ENCODE results near the gene EEIG2. TPM values are rescaled to one million over a fixed set of nuclear protein-coding genes. Genes with fewer than 3 reads are reported as not detected.
A peak's percentile ranks its signal among the peaks of the same experiment; 100 is the strongest.

Gene EEIG2
- total RNA-seq, 2 experiments from 2014 or later = 5.0 to 7.6 TPM

DNA sequence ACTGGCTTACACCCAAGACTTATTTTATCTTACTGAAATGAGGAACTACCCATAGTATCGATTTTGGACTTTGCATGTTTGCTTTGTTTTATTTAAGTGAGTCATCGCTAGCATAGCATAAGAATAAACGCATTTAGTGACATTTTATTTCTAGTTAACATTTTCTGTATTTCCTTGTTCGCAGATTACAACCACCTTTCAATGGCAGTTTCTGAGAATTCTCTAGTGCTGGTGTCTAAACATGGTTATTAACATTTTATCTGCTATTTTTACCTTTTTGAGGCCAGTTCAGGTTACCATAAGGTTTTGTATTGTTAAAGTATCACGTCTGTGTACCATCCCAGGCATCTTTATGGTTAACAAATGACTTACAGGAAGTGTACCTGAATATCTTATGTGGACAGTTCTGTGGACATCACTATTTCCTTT lies 24.5 kb downstream of the EEIG2 start:
- H3K4me3 Mint-ChIP-seq = no peak overlapping the region
- H3K4me1 Mint-ChIP-seq = peaks cover 43% of the 10 kb centered on the region
- no peak overlapping the region for H3K27ac Mint-ChIP-seq
- no peak for DNase-seq
- peaks cover 1% of the 10 kb centered on the region for H3K36me3 Mint-ChIP-seq (ENCODE audit: low read depth)
- no peak for ATAC-seq
- intact Hi-C loops (cut with DNase I, micrococcal nuclease) = no loop called here
- no peaks in the 10 kb centered on the region for H3K27me3 Mint-ChIP-seq
- peaks cover 12% of the 10 kb centered on the region for H3K9me3 Mint-ChIP-seq (ENCODE audit: low read depth)
- POLR2A ChIA-PET = no interaction called here
- CTCF ChIA-PET = interaction anchor here (1.4 to 1.5 kb wide), 3 partner anchors 9 to 22 kb away, joined by 3 to 8 read pairs (median 4); no protein-coding TSS in a partner anchor

DNA sequence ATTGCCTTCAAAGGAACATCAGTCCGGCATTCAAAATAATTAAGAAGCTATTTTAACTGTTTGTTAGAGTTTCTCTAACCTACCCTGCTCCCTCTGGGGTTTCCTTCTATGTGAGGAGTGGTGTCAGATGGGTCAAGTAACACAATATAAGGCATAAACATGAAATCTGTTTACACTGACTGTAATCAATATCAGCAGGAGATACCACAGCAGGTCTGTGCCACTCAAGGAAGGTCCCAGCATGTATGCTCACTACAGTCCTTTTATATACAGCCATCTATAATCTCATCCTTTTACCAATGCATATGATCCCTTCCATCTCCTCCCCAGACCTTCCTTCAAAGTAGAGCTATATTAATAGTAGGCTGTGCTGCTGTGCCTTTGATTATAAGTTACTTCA lies 25.4 kb downstream of the EEIG2 start:
- Mint-ChIP-seq H3K9me3 (ENCODE audit: low read depth) (peaks cover 8% of the 10 kb centered on the region), H3K4me1 (peaks cover 51% of the 10 kb centered on the region), H3K36me3 (ENCODE audit: low read depth) (no peaks in the 10 kb centered on the region), H3K4me3 (no peak overlapping the region), H3K27ac (no peak overlapping the region), H3K27me3 (no peaks in the 10 kb centered on the region)
- ChIA-PET POLR2A (no interaction called here), CTCF (interaction anchor here (0.6 to 1.5 kb wide), 5 partner anchors 10 to 73 kb away, joined by 3 to 8 read pairs (median 3); partner anchors contain the start of gene EEIG2)
- no peak for DNase-seq
- ATAC-seq = no peak
- intact Hi-C loops (cut with DNase I, micrococcal nuclease) = no loop called here

- peaks cover 66% of the 10 kb centered on the region for H3K4me1 Mint-ChIP-seq
- ChIA-PET POLR2A (no interaction called here), CTCF (interaction anchor here (0.7 to 1.0 kb wide), 2 partner anchors 9 to 14 kb away, joined by 3 to 4 read pairs; no protein-coding TSS in a partner anchor)
- no peak overlapping the region for H3K4me3 Mint-ChIP-seq
- H3K27ac Mint-ChIP-seq = no peak overlapping the region
- no peak for ATAC-seq
- no peaks in the 10 kb centered on the region for H3K36me3 Mint-ChIP-seq (ENCODE audit: low read depth)
- DNase-seq = no peak
- no peaks in the 10 kb centered on the region for H3K27me3 Mint-ChIP-seq
- no peaks in the 10 kb centered on the region for H3K9me3 Mint-ChIP-seq (ENCODE audit: low read depth)
- intact Hi-C loops (cut with DNase I, micrococcal nuclease) = loop anchor here (2.0 to 5.0 kb wide), 4 partner anchors 20 to 157 kb away; partner anchors contain the start of genes EEIG2 (in 1 of the 2), PRPF38B (in 1 of the 2) and STXBP3 (in 1 of the 2)
Measured at GRCh38 chr1:108590441-108590840, 30.5 kb downstream of the EEIG2 start.

- intact Hi-C loops (cut with DNase I, micrococcal nuclease) = loop anchor here (1.0 to 5.0 kb wide), 6 partner anchors 20 to 156 kb away; partner anchors contain the start of genes EEIG2 (in 1 of the 2), PRPF38B (in 1 of the 2) and STXBP3 (in 1 of the 2)
- CTCF ChIA-PET = interaction anchor here (0.6 to 1.0 kb wide), 4 partner anchors 10 to 69 kb away, joined by 3 to 4 read pairs (median 4); partner anchors contain the start of gene EEIG2
- POLR2A ChIA-PET = no interaction called here
- DNase-seq (no peak), ATAC-seq (peak; percentile 79)
- Mint-ChIP-seq H3K27ac (no peak overlapping the region), H3K27me3 (no peaks in the 10 kb centered on the region), H3K36me3 (ENCODE audit: low read depth) (no peaks in the 10 kb centered on the region), H3K4me3 (no peak overlapping the region), H3K9me3 (ENCODE audit: low read depth) (no peaks in the 10 kb centered on the region), H3K4me1 (peaks cover 63% of the 10 kb centered on the region)
Measured at GRCh38 chr1:108590957-108591356, 31.1 kb downstream of the EEIG2 start.

DNA sequence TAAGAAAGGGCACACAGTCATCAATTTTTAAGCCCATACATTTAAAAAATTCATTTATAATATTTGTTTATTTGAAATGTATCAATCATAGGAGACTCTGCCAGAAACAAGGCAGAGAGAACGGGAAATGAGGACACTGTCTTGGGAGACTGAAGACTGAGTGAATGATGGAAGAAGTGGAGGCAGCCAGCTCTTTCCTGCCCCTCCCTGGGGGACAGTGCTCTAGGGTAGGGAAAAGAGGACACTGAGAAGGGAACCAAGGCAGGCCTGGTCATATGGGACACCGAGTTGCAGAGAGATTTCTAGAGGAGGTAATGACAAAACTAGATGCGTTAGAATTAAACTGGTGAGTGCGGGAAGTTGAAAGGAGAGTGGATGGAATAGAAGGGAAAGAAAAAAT lies 31.6 kb downstream of the EEIG2 start:
- H3K27ac Mint-ChIP-seq = peak overlapping the region; percentile 26
- no peak overlapping the region for H3K4me3 Mint-ChIP-seq
- H3K36me3 Mint-ChIP-seq (ENCODE audit: low read depth) = no peaks in the 10 kb centered on the region
- no peak for DNase-seq
- ChIA-PET CTCF (interaction anchor here (0.6 to 1.0 kb wide), 4 partner anchors 10 to 70 kb away, joined by 3 to 4 read pairs (median 4); partner anchors contain the start of gene EEIG2), POLR2A (no interaction called here)
- no peaks in the 10 kb centered on the region for H3K27me3 Mint-ChIP-seq
- no peaks in the 10 kb centered on the region for H3K9me3 Mint-ChIP-seq (ENCODE audit: low read depth)
- intact Hi-C loops (cut with DNase I, micrococcal nuclease) = loop anchor here (1.0 to 5.0 kb wide), 6 partner anchors 21 to 156 kb away; partner anchors contain the start of genes EEIG2 (in 1 of the 2), PRPF38B (in 1 of the 2) and STXBP3 (in 1 of the 2)
- ATAC-seq = no peak
- peaks cover 58% of the 10 kb centered on the region for H3K4me1 Mint-ChIP-seq

DNA sequence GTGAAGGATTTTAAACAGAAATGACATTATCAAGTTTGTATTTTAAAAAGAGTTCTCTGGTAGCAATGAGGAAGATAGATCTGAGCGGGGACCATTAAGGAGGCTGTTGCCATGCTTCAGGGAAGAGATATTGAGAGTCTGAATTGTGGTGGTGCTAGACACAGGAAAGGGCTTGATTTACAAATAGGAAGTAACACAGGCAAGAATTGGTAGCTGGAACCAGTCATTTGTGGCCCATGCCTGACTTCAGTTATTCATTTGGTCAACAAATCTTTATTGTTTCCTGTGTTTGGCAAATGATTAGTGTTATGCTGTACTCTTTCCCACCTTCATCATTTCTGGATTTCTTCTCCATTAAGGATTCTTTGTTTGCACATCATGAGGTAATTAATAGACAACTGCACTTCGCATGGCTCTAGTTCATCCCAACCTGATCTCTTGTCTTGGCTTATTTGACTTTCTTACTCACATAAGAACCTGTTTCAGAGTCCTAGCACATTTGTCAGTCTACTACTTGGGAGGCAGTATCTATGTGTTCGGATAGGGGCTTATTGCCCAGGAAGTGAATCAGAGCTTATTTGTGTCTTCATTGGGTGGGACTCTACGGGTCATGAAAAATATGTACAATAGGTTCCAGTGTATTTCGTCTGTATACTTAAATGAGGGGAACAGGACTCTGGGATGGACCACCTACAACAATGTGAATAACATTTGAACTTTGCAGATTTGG lies 32.3 kb downstream of the EEIG2 start:
- intact Hi-C loops (cut with DNase I, micrococcal nuclease) = loop anchor here in 1 of 2 experiments (2.0 to 5.0 kb wide), 3 partner anchors 51 to 155 kb away; partner anchors contain the start of genes PRPF38B and STXBP3
- Mint-ChIP-seq H3K27me3 (no peaks in the 10 kb centered on the region), H3K36me3 (ENCODE audit: low read depth) (no peaks in the 10 kb centered on the region), H3K27ac (peak overlapping the region; percentile 26), H3K4me1 (peaks cover 52% of the 10 kb centered on the region), H3K4me3 (no peak overlapping the region), H3K9me3 (ENCODE audit: low read depth) (no peaks in the 10 kb centered on the region)
- DNase-seq = peak; percentile 6
- ChIA-PET CTCF (interaction anchor here (0.8 to 1.6 kb wide), 2 partner anchors 31 to 863 kb away, joined by 3 to 5 read pairs; partner anchors contain the start of gene EEIG2), POLR2A (no interaction called here)
- ATAC-seq = peak; percentile 30

DNA sequence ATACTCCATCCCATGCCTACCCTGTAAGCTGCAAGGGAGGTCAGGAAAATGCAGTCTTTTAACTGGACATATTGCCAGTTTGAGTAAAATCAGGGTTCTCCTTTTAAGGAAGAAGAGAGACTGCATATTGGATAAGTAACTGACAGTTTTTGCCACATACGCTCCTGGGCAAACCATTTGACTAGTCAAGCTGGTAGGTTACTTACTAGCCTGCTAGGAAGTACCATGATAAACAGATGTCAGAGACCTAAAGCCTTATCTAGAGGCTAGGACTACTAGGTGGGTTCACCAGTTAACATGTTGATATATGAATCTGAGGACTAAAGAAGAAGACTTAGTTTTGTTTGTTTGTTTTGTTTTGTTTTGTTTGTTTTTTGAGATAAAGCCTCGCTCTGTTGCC lies 33.5 kb downstream of the EEIG2 start:
- POLR2A ChIA-PET = no interaction called here
- no peaks in the 10 kb centered on the region for H3K36me3 Mint-ChIP-seq (ENCODE audit: low read depth)
- H3K9me3 Mint-ChIP-seq (ENCODE audit: low read depth) = no peaks in the 10 kb centered on the region
- intact Hi-C loops (cut with DNase I, micrococcal nuclease) = loop anchor here in 1 of 2 experiments (2.0 to 5.0 kb wide), 3 partner anchors 49 to 154 kb away; partner anchors contain the start of genes PRPF38B and STXBP3
- H3K4me3 Mint-ChIP-seq = no peak overlapping the region
- DNase-seq = no peak
- no peak overlapping the region for H3K27ac Mint-ChIP-seq
- no peak for ATAC-seq
- H3K27me3 Mint-ChIP-seq = no peaks in the 10 kb centered on the region
- peaks cover 48% of the 10 kb centered on the region for H3K4me1 Mint-ChIP-seq
- CTCF ChIA-PET = interaction anchor here (0.7 to 1.6 kb wide), 4 partner anchors 10 to 864 kb away, joined by 3 to 5 read pairs (median 3); partner anchors contain the start of gene EEIG2

DNA sequence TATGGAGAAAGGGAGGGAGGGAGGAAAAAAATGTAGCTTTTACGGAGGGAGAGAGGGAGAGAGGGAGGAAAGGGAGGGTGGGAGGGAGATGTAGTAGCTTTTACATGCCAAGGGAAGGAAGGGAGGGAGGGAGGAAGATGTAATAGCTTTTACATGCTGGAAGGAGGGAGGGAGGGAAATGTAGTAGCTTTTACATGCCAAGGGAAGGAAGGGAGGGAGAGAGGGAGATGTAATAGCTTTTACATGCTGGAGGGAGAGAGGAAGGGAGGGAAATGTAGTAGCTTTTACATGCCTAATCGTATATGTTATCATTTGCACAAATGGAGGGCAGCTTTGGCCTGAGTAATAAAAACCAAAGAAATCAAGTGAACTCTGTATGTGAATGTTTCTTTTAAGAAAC lies 35.6 kb downstream of the EEIG2 start:
- Mint-ChIP-seq H3K27ac (no peak overlapping the region), H3K4me3 (no peak overlapping the region), H3K9me3 (ENCODE audit: low read depth) (no peaks in the 10 kb centered on the region), H3K4me1 (peaks cover 30% of the 10 kb centered on the region), H3K27me3 (no peaks in the 10 kb centered on the region), H3K36me3 (ENCODE audit: low read depth) (no peaks in the 10 kb centered on the region)
- intact Hi-C loops (cut with DNase I, micrococcal nuclease) = no loop called here
- POLR2A ChIA-PET = interaction anchor here (0.6 kb wide), 1 partner anchor 36 kb away, joined by 5 read pairs; no protein-coding TSS in a partner anchor
- CTCF ChIA-PET = interaction anchor here (0.6 to 1.2 kb wide), 3 partner anchors 15 to 33 kb away, joined by 3 to 5 read pairs (median 3); no protein-coding TSS in a partner anchor
- no peak for DNase-seq
- no peak for ATAC-seq

DNA sequence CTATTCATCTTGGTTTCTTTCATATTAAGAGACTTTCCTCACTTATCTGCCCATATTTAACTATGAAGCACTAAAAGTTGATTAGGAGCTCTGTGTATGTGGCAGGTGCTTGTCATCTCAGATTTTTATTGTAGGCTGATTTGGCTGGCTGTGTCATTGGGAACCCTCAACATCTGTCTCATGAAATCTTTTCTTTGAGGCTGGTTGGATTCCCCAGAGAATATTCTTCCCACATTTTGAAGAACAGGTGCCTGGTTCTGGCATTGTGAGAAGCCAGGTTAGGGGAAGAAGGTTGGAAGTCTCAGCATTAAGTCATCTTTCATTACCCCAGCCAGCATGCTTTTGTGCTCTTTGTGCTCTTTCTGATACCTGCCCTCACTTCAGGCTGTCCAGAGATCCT lies 37.1 kb downstream of the EEIG2 start:
- Mint-ChIP-seq H3K9me3 (ENCODE audit: low read depth) (no peaks in the 10 kb centered on the region), H3K27ac (no peak overlapping the region), H3K36me3 (ENCODE audit: low read depth) (no peaks in the 10 kb centered on the region), H3K4me3 (no peak overlapping the region), H3K27me3 (no peaks in the 10 kb centered on the region), H3K4me1 (peaks cover 20% of the 10 kb centered on the region)
- DNase-seq (no peak), ATAC-seq (no peak)
- ChIA-PET CTCF (no interaction called here), POLR2A (no interaction called here)
- intact Hi-C loops (cut with DNase I, micrococcal nuclease) = no loop called here

- no peaks in the 10 kb centered on the region for H3K27me3 Mint-ChIP-seq
- ChIA-PET CTCF (interaction anchor here (0.5 to 1.5 kb wide), 3 partner anchors 19 to 111 kb away, joined by 3 to 4 read pairs (median 3); no protein-coding TSS in a partner anchor), POLR2A (no interaction called here)
- no peaks in the 10 kb centered on the region for H3K9me3 Mint-ChIP-seq (ENCODE audit: low read depth)
- peaks cover 2% of the 10 kb centered on the region for H3K36me3 Mint-ChIP-seq (ENCODE audit: low read depth)
- H3K27ac Mint-ChIP-seq = no peak overlapping the region
- intact Hi-C loops (cut with DNase I, micrococcal nuclease) = no loop called here
- no peak for DNase-seq
- ATAC-seq = no peak
- H3K4me1 Mint-ChIP-seq = peaks cover 10% of the 10 kb centered on the region
- H3K4me3 Mint-ChIP-seq = no peak overlapping the region
Measured at GRCh38 chr1:108598340-108598739, 38.4 kb downstream of the EEIG2 start.

- Mint-ChIP-seq H3K4me1 (peaks cover 3% of the 10 kb centered on the region), H3K36me3 (ENCODE audit: low read depth) (peaks cover 2% of the 10 kb centered on the region), H3K9me3 (ENCODE audit: low read depth) (no peaks in the 10 kb centered on the region), H3K27ac (no peak overlapping the region), H3K4me3 (no peak overlapping the region), H3K27me3 (no peaks in the 10 kb centered on the region)
- DNase-seq (no peak), ATAC-seq (no peak)
- ChIA-PET POLR2A (no interaction called here), CTCF (no interaction called here)
- intact Hi-C loops (cut with DNase I, micrococcal nuclease) = no loop called here
Measured at GRCh38 chr1:108600504-108600903, 40.6 kb downstream of the EEIG2 start.

Measured in activated CD4-positive, alpha-beta T cell treated with anti-CD3 and anti-CD28 coated beads for 36 hours (primary cell).